Rectal smooth muscle tissue (tissue), 1 donor: Measurements from ENCODE around the gene INVS.
"Not testable (repeated sequence)": the region's sequence is repeated elsewhere in the genome, so short reads cannot be mapped to it uniquely, and the experiment has no call there.

Source experiments
- H3K27ac ChIP-seq: one replicate; pipeline ENCODE4 v1.7.0; 2013; ENCODE audit warnings: low read depth, low read length, inconsistent platforms
- H3K27me3 ChIP-seq: one replicate; pipeline ENCODE4 v1.7.0; 2013; ENCODE audit warnings: low read length; ENCODE audit not compliant: control insufficient read depth, insufficient read depth
- H3K36me3 ChIP-seq: one replicate; pipeline ENCODE4 v1.7.0; 2013; ENCODE audit warnings: low read length; ENCODE audit not compliant: control insufficient read depth, insufficient read depth
- H3K4me1 ChIP-seq: one replicate; pipeline ENCODE4 v1.7.0; 2013; ENCODE audit warnings: low read length; ENCODE audit not compliant: control insufficient read depth, insufficient read depth
- H3K4me3 ChIP-seq: one replicate; pipeline ENCODE4 v1.7.0; 2013; ENCODE audit warnings: low read length
- H3K9ac ChIP-seq: one replicate; pipeline ENCODE4 v1.7.0; 2013; ENCODE audit warnings: low read length

Gene INVS

DNA sequence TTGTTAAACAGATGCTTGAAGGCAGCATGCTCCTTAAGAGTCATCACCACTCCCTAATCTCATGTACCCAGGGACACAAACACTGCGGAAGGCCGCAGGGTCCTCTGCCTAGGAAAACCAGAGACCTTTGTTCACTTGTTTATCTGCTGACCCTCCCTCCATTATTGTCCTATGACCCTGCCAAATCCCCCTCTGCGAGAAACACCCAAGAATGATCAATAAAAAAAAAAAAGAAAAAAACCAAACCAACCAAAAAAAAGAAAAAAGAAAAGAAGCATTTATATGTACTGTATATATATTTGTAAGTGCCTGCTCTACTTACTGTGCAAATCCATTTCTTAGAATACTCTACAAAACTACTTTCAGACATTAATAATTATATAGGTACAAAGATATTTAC lies 30.0 kb upstream of the INVS start:
- H3K36me3 ChIP-seq, H3K4me1 ChIP-seq, H3K27me3 ChIP-seq, H3K9ac ChIP-seq, H3K4me3 ChIP-seq, H3K27ac ChIP-seq: not testable (repeated sequence)

DNA sequence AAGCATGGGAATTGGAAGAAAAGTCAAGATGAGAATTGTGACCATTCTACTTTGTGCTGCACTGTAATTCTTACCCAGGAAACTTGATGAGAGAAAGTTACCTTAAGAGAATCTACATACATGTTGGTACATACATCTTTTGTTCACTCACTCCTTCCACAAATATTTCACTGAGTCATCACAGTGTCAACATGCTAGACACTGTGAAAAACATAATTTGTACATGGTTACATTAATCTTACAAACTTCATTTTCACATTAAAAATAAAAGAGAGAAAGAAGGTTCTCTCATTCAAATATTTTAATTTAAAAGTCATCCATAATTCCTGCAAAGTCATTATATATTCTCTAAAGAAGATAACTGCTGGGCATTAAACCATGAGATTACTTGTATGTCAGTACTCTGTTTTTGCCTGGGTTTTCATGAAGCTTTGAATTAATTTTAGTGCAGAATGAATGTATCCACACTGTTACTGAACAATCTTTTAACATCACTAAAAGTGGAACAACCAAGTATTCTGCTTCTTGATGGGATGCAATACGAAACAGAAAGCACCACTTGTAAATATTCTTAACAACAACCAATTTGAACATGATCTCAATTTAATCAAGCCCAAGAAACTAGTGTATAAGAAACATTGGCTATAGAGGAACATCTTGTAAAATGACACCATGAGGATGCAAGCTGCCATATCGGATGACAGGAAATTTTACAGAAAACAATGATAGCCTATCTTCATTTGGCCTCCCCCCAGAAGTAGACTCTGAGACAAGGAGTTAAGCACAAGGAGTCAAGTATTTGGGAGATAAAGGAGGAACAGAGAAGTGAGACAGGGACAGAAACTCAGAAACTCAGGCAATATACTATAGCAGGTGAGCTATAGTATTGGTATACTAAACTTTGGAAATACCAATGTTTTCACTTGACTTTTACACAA lies 28.7 kb upstream of the INVS start:
- H3K36me3 ChIP-seq: no peaks in the 10 kb centered on the region
- H3K4me3 ChIP-seq: no peak overlapping the region
- H3K27me3 ChIP-seq: no peaks in the 10 kb centered on the region
- H3K27ac ChIP-seq: no peak overlapping the region
- H3K9ac ChIP-seq: no peak overlapping the region
- H3K4me1 ChIP-seq: no peaks in the 10 kb centered on the region

DNA sequence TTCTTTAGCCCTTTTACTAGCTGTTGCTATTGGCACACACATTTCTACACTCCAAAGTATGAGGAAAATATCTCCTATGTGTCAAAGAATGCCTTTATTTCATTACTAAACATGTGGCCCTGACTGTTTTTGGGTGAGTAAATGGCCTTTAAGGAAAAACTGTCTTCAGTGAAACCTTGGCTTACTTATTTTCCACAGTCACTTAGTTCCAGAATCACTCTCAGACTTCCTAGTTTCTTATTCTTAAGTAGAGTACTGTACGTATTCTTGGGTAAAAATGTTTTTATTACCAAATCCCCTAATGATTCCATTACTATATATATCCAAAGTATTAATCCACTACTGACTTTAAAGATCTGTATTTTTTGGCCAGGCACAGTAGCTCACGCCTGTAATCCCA lies 27.8 kb upstream of the INVS start:
- Histone ChIP-seq H3K4me3 (no peak overlapping the region), H3K27ac (no peak overlapping the region), H3K27me3 (no peaks in the 10 kb centered on the region), H3K4me1 (no peaks in the 10 kb centered on the region), H3K9ac (no peak overlapping the region), H3K36me3 (no peaks in the 10 kb centered on the region)

DNA sequence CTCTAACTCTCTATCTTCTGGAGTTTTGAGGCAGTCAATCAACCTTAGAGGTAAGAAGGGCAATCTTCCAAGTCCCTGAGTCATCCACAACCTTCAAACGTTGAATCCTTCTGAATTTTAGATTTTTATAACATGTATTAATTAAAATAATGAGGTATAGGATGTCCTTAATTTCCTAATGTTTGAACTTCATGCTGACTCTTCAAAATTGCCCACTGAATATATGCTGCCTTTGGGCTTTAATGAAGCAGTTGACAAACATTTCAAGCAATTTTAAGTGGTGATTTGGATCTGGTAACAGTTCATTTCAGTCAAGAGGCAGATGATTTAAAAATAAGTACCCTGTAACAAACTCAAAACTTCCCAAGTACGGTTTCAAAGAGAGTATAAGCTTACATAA lies 26.2 kb upstream of the INVS start:
- H3K4me3 ChIP-seq: no peak overlapping the region
- no peak overlapping the region for H3K9ac ChIP-seq
- no peak overlapping the region for H3K27ac ChIP-seq
- H3K4me1 ChIP-seq: no peaks in the 10 kb centered on the region
- H3K27me3 ChIP-seq: no peaks in the 10 kb centered on the region
- no peaks in the 10 kb centered on the region for H3K36me3 ChIP-seq

DNA sequence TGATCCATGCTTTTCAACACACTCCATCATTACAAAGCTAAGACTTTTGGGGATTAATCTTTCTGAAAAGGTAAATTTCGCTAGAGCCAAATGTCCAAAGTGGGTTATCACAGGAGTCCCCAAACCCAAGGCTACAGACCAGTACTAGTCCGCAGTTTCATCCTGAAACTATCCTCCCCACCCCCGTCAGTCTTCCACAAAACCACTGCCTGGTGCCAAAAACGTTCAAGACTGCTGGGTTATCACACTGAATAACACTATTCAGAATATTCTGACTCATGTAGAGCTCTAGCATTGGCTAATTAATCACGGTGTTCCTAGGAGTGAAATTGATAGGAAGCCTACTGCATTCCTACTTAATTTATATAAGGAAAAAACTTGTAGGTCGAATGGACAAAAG lies 24.9 kb upstream of the INVS start:
- Histone ChIP-seq H3K36me3 (no peaks in the 10 kb centered on the region), H3K4me1 (no peaks in the 10 kb centered on the region), H3K27me3 (no peaks in the 10 kb centered on the region), H3K27ac (no peak overlapping the region), H3K4me3 (no peak overlapping the region), H3K9ac (no peak overlapping the region)

DNA sequence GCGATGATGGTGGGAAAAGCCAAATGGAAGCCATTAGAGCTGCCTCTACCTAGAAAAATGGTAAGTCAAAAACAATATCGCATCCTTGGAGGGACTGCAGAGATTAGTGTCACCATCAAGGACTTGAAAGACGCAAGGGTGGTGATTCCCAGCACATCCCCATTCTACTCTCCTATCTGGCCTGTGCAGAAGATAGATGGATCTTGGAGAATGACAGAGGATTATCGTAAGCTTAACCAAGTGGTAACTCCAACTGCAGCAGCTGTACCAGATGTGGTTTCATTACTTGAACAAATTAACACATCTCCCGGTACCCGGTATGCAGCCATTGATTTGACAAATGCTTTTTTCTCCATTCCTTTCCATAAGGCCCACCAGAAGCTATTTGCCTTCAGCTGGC lies 24.1 kb upstream of the INVS start:
- H3K36me3 ChIP-seq: no peaks in the 10 kb centered on the region
- H3K4me1 ChIP-seq: no peaks in the 10 kb centered on the region
- H3K27ac ChIP-seq: no peak overlapping the region
- no peak overlapping the region for H3K9ac ChIP-seq
- no peaks in the 10 kb centered on the region for H3K27me3 ChIP-seq
- H3K4me3 ChIP-seq: no peak overlapping the region

DNA sequence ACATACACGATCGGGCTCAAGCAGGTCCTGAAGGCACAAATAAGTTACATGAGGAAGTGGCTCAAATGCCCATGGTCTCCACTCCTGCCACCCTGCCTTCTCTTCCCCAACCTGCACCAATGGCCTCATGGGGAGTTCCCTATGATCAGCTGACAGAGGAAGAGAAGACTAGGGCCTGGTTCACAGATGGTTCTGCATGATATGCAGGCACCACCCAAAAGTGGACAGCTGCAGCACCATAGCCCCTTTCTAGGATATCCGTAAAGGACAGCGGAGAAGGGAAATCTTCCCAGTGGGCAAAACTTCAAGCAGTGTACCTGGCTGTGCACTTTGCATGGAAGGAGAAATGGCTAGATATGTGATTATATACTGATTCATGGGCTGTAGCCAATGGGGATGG lies 22.8 kb upstream of the INVS start:
- not testable (repeated sequence) for H3K36me3 ChIP-seq, H3K9ac ChIP-seq, H3K27me3 ChIP-seq, H3K4me3 ChIP-seq, H3K4me1 ChIP-seq, H3K27ac ChIP-seq

DNA sequence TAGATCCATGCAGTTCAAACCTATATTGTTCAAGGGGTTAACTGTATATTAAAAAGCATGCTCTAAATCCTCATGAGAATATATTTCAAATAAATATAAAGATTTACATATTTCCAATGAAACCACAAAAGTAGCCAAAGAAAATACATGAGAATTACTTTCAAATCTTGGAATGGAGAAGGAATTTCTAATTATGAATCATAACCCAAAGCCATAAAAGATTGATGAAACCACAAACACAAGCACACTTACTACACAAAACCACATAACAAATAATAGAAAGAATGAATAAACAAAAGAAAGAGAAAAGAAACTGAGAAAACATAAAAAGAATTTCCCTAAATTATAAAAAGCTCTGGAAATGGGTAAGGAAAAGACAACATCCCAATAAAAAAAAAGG lies 16.3 kb upstream of the INVS start:
- no peaks in the 10 kb centered on the region for H3K4me1 ChIP-seq
- H3K4me3 ChIP-seq: no peak overlapping the region
- H3K27ac ChIP-seq: no peak overlapping the region
- H3K9ac ChIP-seq: no peak overlapping the region
- no peaks in the 10 kb centered on the region for H3K36me3 ChIP-seq
- H3K27me3 ChIP-seq: no peaks in the 10 kb centered on the region

DNA sequence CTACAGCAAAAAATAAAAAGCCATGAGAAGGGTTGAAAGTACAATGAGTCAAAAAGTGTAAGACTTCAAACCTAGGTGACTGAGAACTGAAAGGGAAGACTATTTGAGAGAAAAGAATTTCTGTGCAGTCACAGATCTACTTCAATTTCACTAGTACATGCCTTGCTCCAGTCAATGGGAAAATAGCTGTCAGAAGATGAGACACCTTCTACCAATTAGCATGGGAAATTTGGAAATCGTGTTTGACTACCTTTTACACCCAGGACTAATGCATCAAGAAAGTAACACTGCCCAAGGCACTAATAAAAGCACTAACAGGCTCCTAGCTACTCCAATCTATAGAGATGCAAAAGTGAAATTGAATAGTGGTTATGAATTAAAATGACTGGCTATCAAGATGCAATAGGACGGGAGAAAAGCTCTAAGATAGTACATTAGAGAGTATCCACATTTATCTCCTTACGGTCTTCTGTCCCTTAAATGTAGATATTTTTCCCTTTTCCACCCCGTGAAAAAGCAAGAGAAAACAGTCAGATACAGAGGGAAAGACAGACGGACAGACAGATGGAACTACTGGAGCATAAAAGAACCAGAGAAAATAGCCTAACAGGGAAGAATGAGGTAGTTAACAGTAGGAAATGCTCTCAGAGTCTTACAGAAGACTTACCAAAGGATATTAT lies 15.5 kb upstream of the INVS start:
- Histone ChIP-seq H3K4me3 (no peak overlapping the region), H3K27me3 (no peaks in the 10 kb centered on the region), H3K4me1 (no peaks in the 10 kb centered on the region), H3K9ac (no peak overlapping the region), H3K36me3 (no peaks in the 10 kb centered on the region), H3K27ac (no peak overlapping the region)

DNA sequence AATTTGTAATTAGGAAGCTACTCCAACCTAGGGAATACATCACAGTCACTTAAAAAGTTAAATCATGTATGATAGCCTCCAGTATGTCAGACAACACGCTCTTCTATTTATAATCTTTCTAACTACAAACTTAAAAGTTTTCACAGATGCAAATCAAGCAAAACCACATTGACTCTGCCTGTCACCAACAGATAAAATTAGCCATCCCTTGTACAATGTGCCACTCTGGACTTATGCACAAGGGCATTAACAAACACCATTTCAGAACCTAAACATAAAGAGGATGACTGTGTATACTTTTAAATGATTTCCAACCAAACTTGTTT lies 15.0 kb upstream of the INVS start:
- Histone ChIP-seq H3K4me3 (no peak overlapping the region), H3K4me1 (no peaks in the 10 kb centered on the region), H3K9ac (no peak overlapping the region), H3K27me3 (no peaks in the 10 kb centered on the region), H3K27ac (no peak overlapping the region), H3K36me3 (no peaks in the 10 kb centered on the region)

DNA sequence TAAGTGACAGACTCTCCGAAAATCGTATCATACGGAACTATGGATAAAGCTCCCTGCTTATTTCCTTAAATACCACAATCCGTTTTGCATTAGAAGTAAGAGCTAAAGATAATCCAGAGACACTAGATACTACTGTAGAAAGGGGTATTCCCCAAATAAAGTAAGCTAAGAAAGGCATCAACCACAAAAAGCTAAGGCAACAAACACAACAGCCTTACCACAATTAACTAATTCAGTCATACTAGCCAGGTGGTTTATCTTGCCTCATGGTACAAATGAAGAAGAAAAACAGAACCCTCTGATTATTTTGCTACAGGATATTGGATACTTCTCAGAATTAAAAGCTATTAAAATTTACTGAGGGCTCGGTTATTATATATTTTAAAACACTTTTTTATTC lies 14.3 kb upstream of the INVS start:
- Histone ChIP-seq H3K27ac (no peak overlapping the region), H3K4me1 (no peaks in the 10 kb centered on the region), H3K4me3 (no peak overlapping the region), H3K27me3 (no peaks in the 10 kb centered on the region), H3K36me3 (no peaks in the 10 kb centered on the region), H3K9ac (no peak overlapping the region)

DNA sequence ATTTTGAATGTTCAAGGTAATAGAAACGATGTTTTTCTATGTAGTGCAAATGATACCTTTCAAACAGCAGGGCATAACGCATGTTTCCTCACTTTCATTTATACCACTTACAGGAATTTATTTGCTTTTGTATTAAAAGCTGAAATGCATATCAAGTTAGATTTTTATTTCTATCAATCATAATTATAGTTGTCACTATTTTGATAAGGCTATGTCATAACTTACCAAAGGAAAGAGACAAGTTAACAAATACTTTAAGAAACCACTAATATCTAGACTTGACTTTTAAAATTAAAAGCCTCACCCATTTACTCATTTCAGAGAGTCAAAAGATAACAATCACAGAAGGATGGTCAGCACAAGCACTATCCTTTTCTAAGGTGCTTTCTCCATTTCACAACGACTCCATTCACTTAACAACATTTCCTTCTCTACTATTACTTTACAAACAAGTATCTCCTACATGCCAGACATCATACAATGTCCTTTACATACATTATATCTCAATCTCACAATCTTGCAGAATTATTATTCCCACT lies 12.9 kb upstream of the INVS start:
- H3K36me3 ChIP-seq: no peaks in the 10 kb centered on the region
- no peak overlapping the region for H3K4me3 ChIP-seq
- H3K4me1 ChIP-seq: no peaks in the 10 kb centered on the region
- H3K27ac ChIP-seq: no peak overlapping the region
- H3K9ac ChIP-seq: no peak overlapping the region
- H3K27me3 ChIP-seq: no peaks in the 10 kb centered on the region

DNA sequence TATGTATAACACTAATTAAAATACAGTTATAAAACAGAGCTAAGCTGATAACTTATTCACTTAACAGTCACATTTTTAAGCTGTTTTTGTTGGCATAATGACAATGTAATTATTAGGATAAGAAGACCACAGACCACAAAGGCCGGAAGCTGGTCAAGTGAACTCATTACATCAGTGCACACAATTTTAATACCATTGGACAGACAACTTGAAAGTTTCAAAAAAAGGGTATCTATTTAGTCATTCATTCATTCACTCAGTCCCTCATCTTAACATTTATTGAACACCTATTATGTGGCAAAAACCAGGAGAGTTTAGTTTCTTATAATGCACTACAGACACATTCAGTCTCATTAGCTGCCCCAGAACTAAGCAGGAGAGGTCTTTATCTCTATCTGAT lies 11.8 kb upstream of the INVS start:
- Histone ChIP-seq H3K36me3 (no peaks in the 10 kb centered on the region), H3K4me1 (no peaks in the 10 kb centered on the region), H3K4me3 (no peak overlapping the region), H3K9ac (no peak overlapping the region), H3K27me3 (no peaks in the 10 kb centered on the region), H3K27ac (no peak overlapping the region)
